Stimulated activated naive CD8-positive, alpha-beta T cell treated with anti-CD3 and anti-CD28 coated beads, Interleukin-15, Interleukin-2, amounts not matched to agents 100 ng/mL and 50 ng/mL, for 24 hours (primary cell): ENCODE measurements around the gene LRWD1.
A peak's percentile ranks its signal among the peaks of the same experiment; 100 is the strongest.
"Not testable (repeated sequence)": the region's sequence is repeated elsewhere in the genome, so short reads cannot be mapped to it uniquely, and the experiment has no call there.

Source experiments
- H3K27ac Mint-ChIP-seq: one replicate; pipeline ENCODE4 v1.8.0; 2021; ENCODE audit warnings: mild to moderate bottlenecking, mixed read lengths
- H3K27me3 Mint-ChIP-seq: one replicate; pipeline ENCODE4 v1.8.0; 2021; ENCODE audit warnings: mixed read lengths
- H3K36me3 Mint-ChIP-seq: one replicate; pipeline ENCODE4 v1.8.0; 2021; ENCODE audit warnings: low read depth, mixed read lengths
- H3K4me1 Mint-ChIP-seq: one replicate; pipeline ENCODE4 v1.8.0; 2021; ENCODE audit warnings: low read depth, mixed read lengths
- H3K4me3 Mint-ChIP-seq: one replicate; pipeline ENCODE4 v1.8.0; 2021; ENCODE audit warnings: mild to moderate bottlenecking, mixed read lengths
- H3K9me3 Mint-ChIP-seq: one replicate; pipeline ENCODE4 v1.8.0; 2021; ENCODE audit warnings: mixed read lengths

The LRWD1 gene

GRCh38 chr7:102453319-102453718 is 11.5 kb upstream of the LRWD1 start:
- Mint-ChIP-seq H3K4me3 (no peak overlapping the region), H3K27me3 (no peaks in the 10 kb centered on the region), H3K9me3 (no peaks in the 10 kb centered on the region), H3K36me3 (peaks cover 14% of the 10 kb centered on the region), H3K27ac (no peak overlapping the region), H3K4me1 (peaks cover 4% of the 10 kb centered on the region)

GRCh38 chr7:102454468-102454867 is 10.3 kb upstream of the LRWD1 start:
- Mint-ChIP-seq H3K27me3 (no peaks in the 10 kb centered on the region), H3K9me3 (no peaks in the 10 kb centered on the region), H3K36me3 (peaks cover 15% of the 10 kb centered on the region), H3K4me3 (no peak overlapping the region), H3K4me1 (peaks cover 4% of the 10 kb centered on the region), H3K27ac (no peak overlapping the region)

GRCh38 chr7:102454932-102455331 is 9.9 kb upstream of the LRWD1 start:
- H3K27ac Mint-ChIP-seq = not testable (repeated sequence)

GRCh38 chr7:102455596-102455995 is 9.2 kb upstream of the LRWD1 start:
- no peaks in the 10 kb centered on the region for H3K27me3 Mint-ChIP-seq
- no peak overlapping the region for H3K27ac Mint-ChIP-seq
- H3K4me1 Mint-ChIP-seq = no peaks in the 10 kb centered on the region
- H3K36me3 Mint-ChIP-seq = peaks cover 16% of the 10 kb centered on the region
- no peak overlapping the region for H3K4me3 Mint-ChIP-seq
- H3K9me3 Mint-ChIP-seq = no peaks in the 10 kb centered on the region

More at GRCh38 chr7:102454932-102455331, 9.9 kb upstream of the LRWD1 start:
- peaks cover 15% of the 10 kb centered on the region for H3K36me3 Mint-ChIP-seq
- H3K27me3 Mint-ChIP-seq, H3K9me3 Mint-ChIP-seq, H3K4me1 Mint-ChIP-seq, H3K4me3 Mint-ChIP-seq: not testable (repeated sequence)

GRCh38 chr7:102456327-102456726 is 8.5 kb upstream of the LRWD1 start:
- Mint-ChIP-seq H3K4me1 (no peaks in the 10 kb centered on the region), H3K27ac (no peak overlapping the region), H3K9me3 (no peaks in the 10 kb centered on the region), H3K4me3 (no peak overlapping the region), H3K27me3 (no peaks in the 10 kb centered on the region), H3K36me3 (peaks cover 20% of the 10 kb centered on the region)

- H3K27ac Mint-ChIP-seq = no peak overlapping the region
- peaks cover under 1% of the 10 kb centered on the region for H3K4me1 Mint-ChIP-seq
- no peaks in the 10 kb centered on the region for H3K9me3 Mint-ChIP-seq
- H3K36me3 Mint-ChIP-seq = peaks cover 20% of the 10 kb centered on the region
- no peak overlapping the region for H3K4me3 Mint-ChIP-seq
- no peaks in the 10 kb centered on the region for H3K27me3 Mint-ChIP-seq
These were observed 7.3 kb upstream of the LRWD1 start for GRCh38 chr7:102457352-102457924.

- Mint-ChIP-seq H3K4me1 (peaks cover 13% of the 10 kb centered on the region), H3K4me3 (no peak overlapping the region), H3K9me3 (no peaks in the 10 kb centered on the region), H3K27me3 (no peaks in the 10 kb centered on the region), H3K27ac (no peak overlapping the region), H3K36me3 (peaks cover 20% of the 10 kb centered on the region)
These were observed 5.5 kb upstream of the LRWD1 start for GRCh38 chr7:102459221-102459844.

GRCh38 chr7:102460467-102460866 is 4.3 kb upstream of the LRWD1 start:
- Mint-ChIP-seq H3K9me3 (no peaks in the 10 kb centered on the region), H3K27ac (no peak overlapping the region), H3K4me3 (no peak overlapping the region), H3K27me3 (no peaks in the 10 kb centered on the region), H3K4me1 (peaks cover 15% of the 10 kb centered on the region), H3K36me3 (peaks cover 15% of the 10 kb centered on the region)

GRCh38 chr7:102463841-102464576 is 775 bp upstream of the LRWD1 start:
- peaks cover 9% of the 10 kb centered on the region for H3K36me3 Mint-ChIP-seq

GRCh38 chr7:102466097-102466496 is 1.3 kb downstream of the LRWD1 start:
- H3K4me1 Mint-ChIP-seq = peaks cover 29% of the 10 kb centered on the region
- no peaks in the 10 kb centered on the region for H3K9me3 Mint-ChIP-seq

More at GRCh38 chr7:102463841-102464576, 775 bp upstream of the LRWD1 start:
- peak overlapping the region; percentile 93 for H3K4me3 Mint-ChIP-seq
- peak overlapping the region; percentile 87 for H3K27ac Mint-ChIP-seq
- no peaks in the 10 kb centered on the region for H3K27me3 Mint-ChIP-seq
- H3K9me3 Mint-ChIP-seq = no peaks in the 10 kb centered on the region
- H3K4me1 Mint-ChIP-seq = peaks cover 29% of the 10 kb centered on the region

GRCh38 chr7:102467581-102468477 is 3.0 kb downstream of the LRWD1 start:
- Mint-ChIP-seq H3K4me3 (no peak overlapping the region), H3K27me3 (no peaks in the 10 kb centered on the region), H3K4me1 (peaks cover 25% of the 10 kb centered on the region), H3K27ac (no peak overlapping the region), H3K36me3 (peaks cover 11% of the 10 kb centered on the region), H3K9me3 (no peaks in the 10 kb centered on the region)

More at GRCh38 chr7:102466097-102466496, 1.3 kb downstream of the LRWD1 start:
- peak overlapping the region; percentile 93 for H3K4me3 Mint-ChIP-seq
- no peaks in the 10 kb centered on the region for H3K27me3 Mint-ChIP-seq
- peak overlapping the region; percentile 26 for H3K27ac Mint-ChIP-seq
- H3K36me3 Mint-ChIP-seq = peaks cover 8% of the 10 kb centered on the region

GRCh38 chr7:102468478-102469350 is 3.9 kb downstream of the LRWD1 start:
- Mint-ChIP-seq H3K4me3 (no peak overlapping the region), H3K36me3 (peaks cover 11% of the 10 kb centered on the region), H3K27me3 (no peaks in the 10 kb centered on the region), H3K4me1 (peaks cover 22% of the 10 kb centered on the region), H3K9me3 (no peaks in the 10 kb centered on the region), H3K27ac (no peak overlapping the region)

- no peak overlapping the region for H3K4me3 Mint-ChIP-seq
- peaks cover 11% of the 10 kb centered on the region for H3K36me3 Mint-ChIP-seq
- no peak overlapping the region for H3K27ac Mint-ChIP-seq
- H3K4me1 Mint-ChIP-seq = peaks cover 15% of the 10 kb centered on the region
- H3K9me3 Mint-ChIP-seq = no peaks in the 10 kb centered on the region
- H3K27me3 Mint-ChIP-seq = no peaks in the 10 kb centered on the region
These were observed 4.7 kb downstream of the LRWD1 start for GRCh38 chr7:102469351-102469971.
